SH-SY5Y (cell line): ENCODE results near the gene CLDN6.

Source experiments
- GATA2 ChIP-seq: IDR thresholded peaks from 2 replicates; pipeline ENCODE4 v1.6.1; 2011; ENCODE audit warnings: mild to moderate bottlenecking, low read depth, low read length
- GATA3 ChIP-seq: IDR thresholded peaks from 2 replicates; pipeline ENCODE4 v1.6.1; 2011; ENCODE audit warnings: low read depth, mild to moderate bottlenecking, low read length, moderate library complexity

- TF ChIP-seq GATA2 (no peak), GATA3 (no peak)
Measured at GRCh38 chr16:3027983-3028715, 10.2 kb upstream of the CLDN6 start.
